ENCODE results near the gene DHDDS. TPM values are rescaled to one million over a fixed set of nuclear protein-coding genes. Genes with fewer than 3 reads are reported as not detected.

DHDDS gene
- total and polyA plus RNA-seq, 2 of the 13 experiments (the other 11 are each of a cell fraction or from before 2014, with no cell fraction given) = 18.9 to 28.3 TPM

GRCh38 chr1:26500488-26501175 is 68.5 kb downstream of the DHDDS start (continued):
- TF ChIP-seq, protein P1, sequence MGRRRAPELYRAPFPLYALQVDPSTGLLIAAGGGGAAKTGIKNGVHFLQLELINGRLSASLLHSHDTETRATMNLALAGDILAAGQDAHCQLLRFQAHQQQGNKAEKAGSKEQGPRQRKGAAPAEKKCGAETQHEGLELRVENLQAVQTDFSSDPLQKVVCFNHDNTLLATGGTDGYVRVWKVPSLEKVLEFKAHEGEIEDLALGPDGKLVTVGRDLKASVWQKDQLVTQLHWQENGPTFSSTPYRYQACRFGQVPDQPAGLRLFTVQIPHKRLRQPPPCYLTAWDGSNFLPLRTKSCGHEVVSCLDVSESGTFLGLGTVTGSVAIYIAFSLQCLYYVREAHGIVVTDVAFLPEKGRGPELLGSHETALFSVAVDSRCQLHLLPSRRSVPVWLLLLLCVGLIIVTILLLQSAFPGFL (CRISPR knock-in tag; IDR thresholded peaks at IDR 0.05) = no peak
- TF ChIP-seq ZEB1 (IDR thresholded peaks at IDR 0.05; ENCODE audit: insufficient replicate concordance, low read depth) (peak; percentile 75), ZFP62 (CRISPR knock-in tag; IDR thresholded peaks at IDR 0.05) (no peak), RELA (CRISPR knock-in tag; IDR thresholded peaks at IDR 0.05) (no peak; the same call in 1 of the 2 replicates), ZNF746 (CRISPR knock-in tag; IDR thresholded peaks at IDR 0.05) (peak; percentile 7), ZNF629 (CRISPR knock-in tag; conservative IDR thresholded peaks at IDR 0.05) (no peak), FOXK1 (CRISPR knock-in tag; IDR thresholded peaks at IDR 0.05; ENCODE audit: borderline replicate concordance, low read depth) (no peak; the same call in 1 of the 2 replicates), THAP7 (CRISPR knock-in tag; IDR thresholded peaks at IDR 0.05) (peak; percentile 76; the same call in 1 of the 2 replicates), ZNF644 (CRISPR knock-in tag; IDR thresholded peaks at IDR 0.05; ENCODE audit: low read depth) (no peak), ZFP36 (IDR thresholded peaks at IDR 0.05; ENCODE audit: borderline replicate concordance, low read depth, low read length, partially characterized antibody) (no peak), ZSCAN30 (CRISPR knock-in tag; IDR thresholded peaks at IDR 0.05) (no peak; the same call in 1 of the 2 replicates)
- TF ChIP-seq, protein P2, sequence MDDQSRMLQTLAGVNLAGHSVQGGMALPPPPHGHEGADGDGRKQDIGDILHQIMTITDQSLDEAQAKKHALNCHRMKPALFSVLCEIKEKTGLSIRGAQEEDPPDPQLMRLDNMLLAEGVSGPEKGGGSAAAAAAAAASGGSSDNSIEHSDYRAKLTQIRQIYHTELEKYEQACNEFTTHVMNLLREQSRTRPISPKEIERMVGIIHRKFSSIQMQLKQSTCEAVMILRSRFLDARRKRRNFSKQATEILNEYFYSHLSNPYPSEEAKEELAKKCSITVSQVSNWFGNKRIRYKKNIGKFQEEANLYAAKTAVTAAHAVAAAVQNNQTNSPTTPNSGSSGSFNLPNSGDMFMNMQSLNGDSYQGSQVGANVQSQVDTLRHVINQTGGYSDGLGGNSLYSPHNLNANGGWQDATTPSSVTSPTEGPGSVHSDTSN (CRISPR knock-in tag; IDR thresholded peaks at IDR 0.05; ENCODE audit: borderline replicate concordance) = no peak
- TF ChIP-seq, protein P3, sequence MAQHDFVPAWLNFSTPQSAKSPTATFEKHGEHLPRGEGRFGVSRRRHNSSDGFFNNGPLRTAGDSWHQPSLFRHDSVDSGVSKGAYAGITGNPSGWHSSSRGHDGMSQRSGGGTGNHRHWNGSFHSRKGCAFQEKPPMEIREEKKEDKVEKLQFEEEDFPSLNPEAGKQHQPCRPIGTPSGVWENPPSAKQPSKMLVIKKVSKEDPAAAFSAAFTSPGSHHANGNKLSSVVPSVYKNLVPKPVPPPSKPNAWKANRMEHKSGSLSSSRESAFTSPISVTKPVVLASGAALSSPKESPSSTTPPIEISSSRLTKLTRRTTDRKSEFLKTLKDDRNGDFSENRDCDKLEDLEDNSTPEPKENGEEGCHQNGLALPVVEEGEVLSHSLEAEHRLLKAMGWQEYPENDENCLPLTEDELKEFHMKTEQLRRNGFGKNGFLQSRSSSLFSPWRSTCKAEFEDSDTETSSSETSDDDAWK (CRISPR knock-in tag; IDR thresholded peaks at IDR 0.05) = no peak
- TF ChIP-seq, protein P4, sequence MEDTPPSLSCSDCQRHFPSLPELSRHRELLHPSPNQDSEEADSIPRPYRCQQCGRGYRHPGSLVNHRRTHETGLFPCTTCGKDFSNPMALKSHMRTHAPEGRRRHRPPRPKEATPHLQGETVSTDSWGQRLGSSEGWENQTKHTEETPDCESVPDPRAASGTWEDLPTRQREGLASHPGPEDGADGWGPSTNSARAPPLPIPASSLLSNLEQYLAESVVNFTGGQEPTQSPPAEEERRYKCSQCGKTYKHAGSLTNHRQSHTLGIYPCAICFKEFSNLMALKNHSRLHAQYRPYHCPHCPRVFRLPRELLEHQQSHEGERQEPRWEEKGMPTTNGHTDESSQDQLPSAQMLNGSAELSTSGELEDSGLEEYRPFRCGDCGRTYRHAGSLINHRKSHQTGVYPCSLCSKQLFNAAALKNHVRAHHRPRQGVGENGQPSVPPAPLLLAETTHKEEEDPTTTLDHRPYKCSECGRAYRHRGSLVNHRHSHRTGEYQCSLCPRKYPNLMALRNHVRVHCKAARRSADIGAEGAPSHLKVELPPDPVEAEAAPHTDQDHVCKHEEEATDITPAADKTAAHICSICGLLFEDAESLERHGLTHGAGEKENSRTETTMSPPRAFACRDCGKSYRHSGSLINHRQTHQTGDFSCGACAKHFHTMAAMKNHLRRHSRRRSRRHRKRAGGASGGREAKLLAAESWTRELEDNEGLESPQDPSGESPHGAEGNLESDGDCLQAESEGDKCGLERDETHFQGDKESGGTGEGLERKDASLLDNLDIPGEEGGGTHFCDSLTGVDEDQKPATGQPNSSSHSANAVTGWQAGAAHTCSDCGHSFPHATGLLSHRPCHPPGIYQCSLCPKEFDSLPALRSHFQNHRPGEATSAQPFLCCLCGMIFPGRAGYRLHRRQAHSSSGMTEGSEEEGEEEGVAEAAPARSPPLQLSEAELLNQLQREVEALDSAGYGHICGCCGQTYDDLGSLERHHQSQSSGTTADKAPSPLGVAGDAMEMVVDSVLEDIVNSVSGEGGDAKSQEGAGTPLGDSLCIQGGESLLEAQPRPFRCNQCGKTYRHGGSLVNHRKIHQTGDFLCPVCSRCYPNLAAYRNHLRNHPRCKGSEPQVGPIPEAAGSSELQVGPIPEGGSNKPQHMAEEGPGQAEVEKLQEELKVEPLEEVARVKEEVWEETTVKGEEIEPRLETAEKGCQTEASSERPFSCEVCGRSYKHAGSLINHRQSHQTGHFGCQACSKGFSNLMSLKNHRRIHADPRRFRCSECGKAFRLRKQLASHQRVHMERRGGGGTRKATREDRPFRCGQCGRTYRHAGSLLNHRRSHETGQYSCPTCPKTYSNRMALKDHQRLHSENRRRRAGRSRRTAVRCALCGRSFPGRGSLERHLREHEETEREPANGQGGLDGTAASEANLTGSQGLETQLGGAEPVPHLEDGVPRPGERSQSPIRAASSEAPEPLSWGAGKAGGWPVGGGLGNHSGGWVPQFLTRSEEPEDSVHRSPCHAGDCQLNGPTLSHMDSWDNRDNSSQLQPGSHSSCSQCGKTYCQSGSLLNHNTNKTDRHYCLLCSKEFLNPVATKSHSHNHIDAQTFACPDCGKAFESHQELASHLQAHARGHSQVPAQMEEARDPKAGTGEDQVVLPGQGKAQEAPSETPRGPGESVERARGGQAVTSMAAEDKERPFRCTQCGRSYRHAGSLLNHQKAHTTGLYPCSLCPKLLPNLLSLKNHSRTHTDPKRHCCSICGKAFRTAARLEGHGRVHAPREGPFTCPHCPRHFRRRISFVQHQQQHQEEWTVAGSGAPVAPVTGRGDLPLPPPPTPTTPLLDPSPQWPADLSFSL (CRISPR knock-in tag; IDR thresholded peaks at IDR 0.05) = no peak
- TF ChIP-seq, protein P5, sequence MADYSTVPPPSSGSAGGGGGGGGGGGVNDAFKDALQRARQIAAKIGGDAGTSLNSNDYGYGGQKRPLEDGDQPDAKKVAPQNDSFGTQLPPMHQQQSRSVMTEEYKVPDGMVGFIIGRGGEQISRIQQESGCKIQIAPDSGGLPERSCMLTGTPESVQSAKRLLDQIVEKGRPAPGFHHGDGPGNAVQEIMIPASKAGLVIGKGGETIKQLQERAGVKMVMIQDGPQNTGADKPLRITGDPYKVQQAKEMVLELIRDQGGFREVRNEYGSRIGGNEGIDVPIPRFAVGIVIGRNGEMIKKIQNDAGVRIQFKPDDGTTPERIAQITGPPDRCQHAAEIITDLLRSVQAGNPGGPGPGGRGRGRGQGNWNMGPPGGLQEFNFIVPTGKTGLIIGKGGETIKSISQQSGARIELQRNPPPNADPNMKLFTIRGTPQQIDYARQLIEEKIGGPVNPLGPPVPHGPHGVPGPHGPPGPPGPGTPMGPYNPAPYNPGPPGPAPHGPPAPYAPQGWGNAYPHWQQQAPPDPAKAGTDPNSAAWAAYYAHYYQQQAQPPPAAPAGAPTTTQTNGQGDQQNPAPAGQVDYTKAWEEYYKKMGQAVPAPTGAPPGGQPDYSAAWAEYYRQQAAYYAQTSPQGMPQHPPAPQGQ (CRISPR knock-in tag; IDR thresholded peaks at IDR 0.05; ENCODE audit: borderline replicate concordance) = no peak
